ENCODE results near the gene OLFML2B.
A peak's percentile ranks its signal among the peaks of the same experiment; 100 is the strongest.

DNA sequence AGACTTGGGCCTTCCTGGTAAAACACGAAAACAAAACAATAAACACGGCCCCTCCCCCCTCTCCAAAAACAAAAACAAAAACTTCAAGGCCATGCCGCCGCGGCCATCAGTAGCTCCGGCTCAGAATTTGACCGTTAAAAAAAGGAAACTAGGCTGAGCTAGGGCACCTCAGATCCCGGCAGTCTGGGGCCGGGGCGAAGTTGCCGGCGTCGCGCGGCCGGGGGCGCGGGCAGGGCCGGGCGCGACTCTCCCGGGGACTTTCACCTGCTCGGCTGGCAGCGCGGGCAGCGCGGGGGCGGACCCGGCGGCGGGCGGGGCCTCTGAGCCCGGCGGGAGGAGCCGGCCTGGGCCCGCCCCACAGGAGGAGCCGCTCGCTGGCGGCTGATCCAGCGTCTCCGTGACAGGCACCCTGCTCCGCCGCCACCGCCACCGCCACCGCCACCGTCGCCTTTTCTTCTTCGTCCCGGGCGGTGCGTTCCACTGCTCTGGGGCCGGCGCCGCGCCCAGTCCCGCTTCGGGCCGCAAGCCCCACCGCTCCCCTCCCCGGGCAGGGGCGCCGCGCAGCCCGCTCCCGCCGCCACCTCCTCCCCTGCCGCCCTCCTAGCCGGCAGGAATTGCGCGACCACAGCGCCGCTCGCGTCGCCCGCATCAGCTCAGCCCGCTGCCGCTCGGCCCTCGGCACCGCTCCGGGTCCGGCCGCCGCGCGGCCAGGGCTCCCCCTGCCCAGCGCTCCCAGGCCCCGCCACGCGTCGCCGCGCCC is 45.8 kb upstream of the OLFML2B start, which contains the start of gene NOS1AP:
- TF ChIP-seq GATA3 (IDR thresholded peaks at IDR 0.05; ENCODE audit: borderline replicate concordance) = no peak
- TF ChIP-seq RCOR1 (IDR thresholded peaks at IDR 0.05; ENCODE audit: low read depth, low read length) = no peak
- TF ChIP-seq FOXS1 (CRISPR knock-in tag; IDR thresholded peaks at IDR 0.05) = no peak
- TF ChIP-seq, protein P1, sequence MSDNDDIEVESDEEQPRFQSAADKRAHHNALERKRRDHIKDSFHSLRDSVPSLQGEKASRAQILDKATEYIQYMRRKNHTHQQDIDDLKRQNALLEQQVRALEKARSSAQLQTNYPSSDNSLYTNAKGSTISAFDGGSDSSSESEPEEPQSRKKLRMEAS (IDR thresholded peaks at IDR 0.05) = 0 out of 2 replicates have a peak, but pooled peaks have one; percentile 12
- TF ChIP-seq EP300 (IDR thresholded peaks at IDR 0.05) = no peak
- no peak for TF ChIP-seq BHLHE40 (IDR thresholded peaks at IDR 0.05; ENCODE audit: low read depth, low read length)
- no peak; a peak in 1 of 5 replicates for TF ChIP-seq RAD21 (conservative IDR thresholded peaks at IDR 0.05 in 1 of 2, IDR thresholded peaks at IDR 0.05 in 1 of 2)
- TF ChIP-seq CTCF (IDR thresholded peaks at IDR 0.05) = no peak; the same call in 2 of the 3 replicates
- TF ChIP-seq SMC3 (IDR thresholded peaks at IDR 0.05) = 0 out of 3 replicates have a peak, but pooled peaks have one; percentile 15
- TF ChIP-seq ELK1 (IDR thresholded peaks at IDR 0.05; ENCODE audit: low read depth, low read length) = no peak
- no peak for TF ChIP-seq EHMT2 (IDR thresholded peaks at IDR 0.05; ENCODE audit: low read depth)
- no peak for TF ChIP-seq RARB (CRISPR knock-in tag; IDR thresholded peaks at IDR 0.05)
- TF ChIP-seq POLR2A (IDR thresholded peaks at IDR 0.05; ENCODE audit: low read length) = no peak
- TF ChIP-seq KDM1A (IDR thresholded peaks at IDR 0.05; ENCODE audit: low read depth) = no peak
